BLaER1 (cell line): ENCODE results near the gene ITGBL1.

ENCODE experiments used
- H3K27ac ChIP-seq: shearing (Covaris generic); formaldehyde crosslinking; 2 replicates; pipeline ENCODE4 v1.8.1; 2022
- H3K27me3 ChIP-seq: shearing (Covaris generic); formaldehyde crosslinking; 2 replicates; pipeline ENCODE4 v1.8.1; 2022
- H3K36me3 ChIP-seq: shearing (Covaris generic); formaldehyde crosslinking; 2 replicates; pipeline ENCODE4 v1.8.1; 2022
- H3K4me1 ChIP-seq: shearing (Covaris generic); formaldehyde crosslinking; 2 replicates; pipeline ENCODE4 v1.8.1; 2022
- H3K4me2 ChIP-seq: shearing (Covaris generic); formaldehyde crosslinking; 2 replicates; pipeline ENCODE4 v1.8.1; 2022
- H3K4me3 ChIP-seq: shearing (Covaris generic); formaldehyde crosslinking; 2 replicates; pipeline ENCODE4 v1.8.1; 2022
- H3K9ac ChIP-seq: shearing (Covaris generic); formaldehyde crosslinking; 2 replicates; pipeline ENCODE4 v1.8.1; 2022
- H3K9me3 ChIP-seq: shearing (Covaris generic); formaldehyde crosslinking; 2 replicates; pipeline ENCODE4 v1.8.1; 2022
- H4K20me1 ChIP-seq: shearing (Covaris generic); formaldehyde crosslinking; 2 replicates; pipeline ENCODE4 v1.8.1; 2022
- Cebpa-rat ChIP-seq: shearing (Covaris generic); IDR thresholded peaks from 2 replicates; pipeline ENCODE4 v1.8.1; 2022

Gene ITGBL1

DNA sequence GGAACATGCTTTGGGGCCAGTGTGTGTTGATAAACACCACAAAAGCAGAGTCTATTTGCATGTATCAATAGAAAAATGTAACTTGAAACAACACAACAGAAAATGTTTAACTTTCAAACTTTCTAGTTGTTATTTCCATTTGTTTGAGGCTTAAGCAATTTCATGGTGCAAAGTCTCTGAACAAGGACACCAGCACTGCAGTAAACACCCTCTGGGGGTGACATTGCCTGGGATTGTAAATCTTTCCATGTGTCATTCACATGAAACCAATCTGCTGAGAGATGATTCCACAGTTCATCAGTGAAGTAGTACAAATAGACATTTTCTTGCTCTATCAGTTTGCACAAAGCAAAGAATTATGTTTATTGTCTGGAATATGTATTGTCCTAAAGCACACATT, 124.5 kb downstream of the ITGBL1 start:
- H3K4me3 ChIP-seq, result no peak overlapping the region
- H3K36me3 ChIP-seq, result no peaks in the 10 kb centered on the region
- H4K20me1 ChIP-seq, result no peaks in the 10 kb centered on the region
- H3K27ac ChIP-seq, result no peak overlapping the region
- TF ChIP-seq Cebpa-rat, result no peak
- no peak overlapping the region for H3K9ac ChIP-seq
- H3K4me1 ChIP-seq, result no peaks in the 10 kb centered on the region
- no peaks in the 10 kb centered on the region for H3K9me3 ChIP-seq
- no peak overlapping the region for H3K4me2 ChIP-seq
- H3K27me3 ChIP-seq, result no peaks in the 10 kb centered on the region

DNA sequence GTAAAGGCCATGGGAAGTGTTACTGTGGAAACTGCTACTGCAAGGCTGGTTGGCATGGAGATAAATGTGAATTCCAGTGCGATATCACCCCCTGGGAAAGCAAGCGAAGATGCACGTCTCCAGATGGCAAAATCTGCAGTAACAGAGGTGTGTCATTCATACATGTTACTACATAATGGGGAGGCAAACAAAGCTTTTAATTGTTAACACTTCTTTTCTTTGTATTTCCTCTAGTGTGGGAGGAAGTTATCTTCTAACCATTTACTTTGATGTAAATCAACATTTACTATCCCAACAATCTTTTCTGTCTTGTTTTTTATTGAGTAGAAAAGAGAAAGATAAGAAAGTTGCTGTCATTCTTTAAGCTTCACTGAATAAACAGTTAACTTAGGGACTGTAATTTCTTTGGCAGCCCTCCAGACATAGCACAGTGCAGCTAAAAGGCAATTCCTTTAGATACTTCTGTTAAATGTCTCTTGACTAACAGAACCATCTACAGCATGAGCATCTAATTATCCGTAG, 126.9 kb downstream of the ITGBL1 start:
- no peaks in the 10 kb centered on the region for H3K4me1 ChIP-seq
- no peak overlapping the region for H3K4me3 ChIP-seq
- TF ChIP-seq Cebpa-rat, result no peak
- H3K4me2 ChIP-seq, result no peak overlapping the region
- H3K27me3 ChIP-seq, result no peaks in the 10 kb centered on the region
- H3K9ac ChIP-seq, result no peak overlapping the region
- no peaks in the 10 kb centered on the region for H3K36me3 ChIP-seq
- no peaks in the 10 kb centered on the region for H4K20me1 ChIP-seq
- H3K9me3 ChIP-seq, result no peaks in the 10 kb centered on the region
- no peak overlapping the region for H3K27ac ChIP-seq

DNA sequence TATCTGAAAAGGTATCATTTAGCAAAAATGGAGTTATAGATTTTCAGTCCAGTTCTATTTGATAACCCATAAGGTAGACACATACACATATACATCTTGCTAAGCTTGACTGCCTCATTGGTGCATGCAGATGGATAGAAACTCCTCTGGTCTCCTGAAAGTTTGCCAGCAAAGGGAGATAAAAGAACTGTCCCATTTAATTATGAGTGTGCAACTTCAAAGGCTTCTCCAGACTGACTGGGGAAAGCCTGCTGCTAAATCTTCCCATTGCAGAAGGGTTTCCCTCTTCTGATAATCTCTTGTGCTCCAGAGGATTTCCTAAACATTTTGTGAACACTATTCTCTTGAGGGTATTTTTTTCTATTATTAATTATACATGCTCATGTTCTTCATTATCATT, 131.9 kb downstream of the ITGBL1 start:
- no peaks in the 10 kb centered on the region for H4K20me1 ChIP-seq
- no peak overlapping the region for H3K4me2 ChIP-seq
- no peaks in the 10 kb centered on the region for H3K4me1 ChIP-seq
- TF ChIP-seq Cebpa-rat, result no peak
- no peaks in the 10 kb centered on the region for H3K27me3 ChIP-seq
- no peaks in the 10 kb centered on the region for H3K9me3 ChIP-seq
- H3K27ac ChIP-seq, result no peak overlapping the region
- H3K4me3 ChIP-seq, result no peak overlapping the region
- H3K9ac ChIP-seq, result no peak overlapping the region
- H3K36me3 ChIP-seq, result no peaks in the 10 kb centered on the region

DNA sequence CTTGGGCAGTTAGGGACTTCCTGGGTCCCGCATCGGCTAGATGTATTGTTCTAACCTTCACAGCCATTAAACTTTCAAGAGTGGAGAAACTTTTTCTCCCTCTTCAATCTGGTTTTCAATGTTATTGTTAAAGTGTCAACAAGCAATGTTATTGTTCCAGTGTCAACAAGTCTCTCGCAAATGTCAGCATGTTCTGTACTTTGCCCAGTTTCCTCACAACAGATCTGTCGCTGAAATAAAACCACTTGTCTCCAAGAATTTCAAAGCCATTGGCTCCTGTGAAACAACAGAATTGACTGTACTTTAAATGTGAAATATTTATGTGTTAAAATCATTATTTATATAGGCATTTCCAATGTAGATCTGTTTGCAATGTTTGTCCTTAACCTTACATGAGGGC, 138.0 kb downstream of the ITGBL1 start:
- Histone ChIP-seq H3K36me3 (no peaks in the 10 kb centered on the region), H3K27ac (no peak overlapping the region), H3K9ac (no peak overlapping the region), H4K20me1 (no peaks in the 10 kb centered on the region), H3K27me3 (no peaks in the 10 kb centered on the region), H3K9me3 (no peaks in the 10 kb centered on the region), H3K4me1 (no peaks in the 10 kb centered on the region), H3K4me3 (no peak overlapping the region), H3K4me2 (no peak overlapping the region)
- TF ChIP-seq Cebpa-rat, result no peak

DNA sequence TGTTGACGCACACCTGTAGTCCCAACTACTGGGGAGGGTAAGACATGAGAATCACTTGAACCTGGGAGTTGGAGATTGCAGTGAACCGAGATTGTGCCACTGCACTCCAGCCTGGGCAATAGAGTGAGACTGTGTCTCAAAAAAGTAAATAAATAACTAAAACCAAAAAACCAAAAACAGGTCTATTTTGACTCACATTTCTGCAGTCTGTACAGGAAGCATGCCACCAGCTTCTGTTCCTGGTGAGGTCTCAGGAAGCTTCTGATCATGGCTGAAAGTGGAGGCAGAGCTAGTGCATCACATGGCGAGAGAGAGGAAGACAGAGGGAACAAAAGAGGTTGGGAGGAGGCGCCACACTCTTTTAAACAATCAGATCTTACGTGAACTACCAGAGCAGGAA, 142.5 kb downstream of the ITGBL1 start:
- H3K9me3 ChIP-seq, result no peaks in the 10 kb centered on the region
- H3K9ac ChIP-seq, result no peak overlapping the region
- H3K36me3 ChIP-seq, result no peaks in the 10 kb centered on the region
- TF ChIP-seq Cebpa-rat, result no peak
- H3K27ac ChIP-seq, result no peak overlapping the region
- no peaks in the 10 kb centered on the region for H4K20me1 ChIP-seq
- no peaks in the 10 kb centered on the region for H3K27me3 ChIP-seq
- no peak overlapping the region for H3K4me2 ChIP-seq
- H3K4me3 ChIP-seq, result no peak overlapping the region
- H3K4me1 ChIP-seq, result no peaks in the 10 kb centered on the region

DNA sequence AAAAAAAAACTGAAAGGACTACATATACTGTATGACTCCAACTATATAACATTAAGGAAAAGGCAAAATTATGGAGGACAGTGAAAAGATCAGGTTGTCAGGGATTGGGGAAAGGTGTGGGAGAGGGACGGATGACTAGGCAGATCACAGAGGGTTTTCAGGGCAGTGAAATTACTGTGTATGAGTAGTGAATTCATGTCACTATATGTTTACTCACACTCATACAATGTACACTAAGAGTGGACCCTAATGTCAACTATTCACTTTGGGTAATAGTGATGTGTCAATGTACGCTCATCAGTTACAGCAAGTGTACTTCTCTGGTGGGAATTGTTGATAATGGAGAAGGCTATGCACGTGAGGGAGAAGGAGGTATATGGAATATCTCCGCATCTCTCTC, 144.3 kb downstream of the ITGBL1 start:
- Histone ChIP-seq H3K27me3 (no peaks in the 10 kb centered on the region), H3K9ac (no peak overlapping the region), H3K4me1 (no peaks in the 10 kb centered on the region), H3K4me2 (no peak overlapping the region), H3K27ac (no peak overlapping the region), H3K9me3 (no peaks in the 10 kb centered on the region), H3K4me3 (no peak overlapping the region), H4K20me1 (no peaks in the 10 kb centered on the region), H3K36me3 (no peaks in the 10 kb centered on the region)
- no peak for TF ChIP-seq Cebpa-rat

DNA sequence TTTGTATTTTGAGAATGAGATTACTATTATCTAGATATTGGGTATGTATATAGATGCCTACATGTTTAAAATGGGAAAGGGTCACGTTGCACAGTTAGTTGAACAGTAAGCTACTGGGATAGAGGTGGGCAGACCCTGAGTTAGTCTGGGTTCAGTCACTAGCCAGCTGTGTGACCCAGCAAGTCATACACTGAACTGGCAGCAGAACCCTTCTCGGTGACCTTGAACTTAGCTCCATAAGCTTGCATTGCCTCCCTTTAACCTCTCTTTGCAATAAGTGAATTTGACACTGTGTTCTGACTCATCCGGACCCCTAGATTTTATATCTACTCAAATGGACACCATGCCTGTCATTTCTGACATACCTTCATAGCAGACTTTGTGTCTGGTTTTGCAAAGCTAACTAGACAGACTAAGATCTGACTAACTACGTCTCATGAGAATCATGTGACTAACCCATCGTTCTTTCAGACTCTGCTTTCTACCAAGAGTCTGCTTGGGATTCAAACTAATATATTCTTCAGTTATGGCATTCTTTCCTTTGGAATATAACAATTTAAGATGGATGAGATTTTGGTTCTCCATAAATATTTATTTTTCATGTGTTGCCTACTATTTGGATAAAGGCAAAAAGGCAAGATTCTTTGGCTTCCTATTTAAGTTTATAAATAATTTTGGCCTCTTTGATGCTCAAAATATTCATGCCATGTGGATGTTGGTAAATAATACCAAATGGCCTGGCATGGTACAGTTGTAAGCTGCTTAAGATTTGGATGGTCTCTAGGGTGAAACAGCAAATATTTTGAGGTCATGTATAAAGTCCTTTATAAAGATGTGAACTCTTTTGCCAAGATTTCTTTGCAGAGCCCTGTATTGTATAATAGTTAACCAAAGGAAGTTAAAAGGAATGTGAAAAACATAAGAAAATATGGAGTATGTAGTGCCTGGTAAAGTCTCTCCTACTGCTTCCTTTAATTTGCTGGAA, 159.3 kb downstream of the ITGBL1 start:
- Histone ChIP-seq H3K36me3 (no peaks in the 10 kb centered on the region), H3K4me2 (no peak overlapping the region), H3K27me3 (no peaks in the 10 kb centered on the region), H3K4me3 (no peak overlapping the region), H3K4me1 (no peaks in the 10 kb centered on the region), H4K20me1 (no peaks in the 10 kb centered on the region), H3K27ac (no peak overlapping the region), H3K9me3 (no peaks in the 10 kb centered on the region), H3K9ac (no peak overlapping the region)
- TF ChIP-seq Cebpa-rat, result no peak

DNA sequence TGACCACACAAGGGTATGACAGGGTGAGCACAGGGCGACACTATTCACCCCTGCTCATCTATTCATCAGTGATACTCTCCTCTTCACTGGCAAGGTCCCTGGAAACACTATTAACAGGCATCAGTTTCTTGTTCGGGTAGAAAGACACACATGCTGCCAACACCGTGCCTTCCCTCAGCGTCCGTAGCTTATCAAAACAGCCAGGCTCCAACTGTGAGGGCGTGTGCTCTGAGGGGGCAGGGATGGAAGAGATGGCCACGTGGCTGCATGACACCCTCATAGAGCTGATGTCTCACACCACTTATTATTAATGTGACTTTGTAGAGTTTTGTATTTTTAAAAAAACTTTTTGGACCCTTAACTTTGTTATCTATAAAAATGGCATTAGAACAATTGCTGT, 160.3 kb downstream of the ITGBL1 start:
- H3K4me3 ChIP-seq, result no peak overlapping the region
- TF ChIP-seq Cebpa-rat, result no peak
- H4K20me1 ChIP-seq, result no peaks in the 10 kb centered on the region
- H3K9me3 ChIP-seq, result no peaks in the 10 kb centered on the region
- H3K27me3 ChIP-seq, result no peaks in the 10 kb centered on the region
- no peak overlapping the region for H3K27ac ChIP-seq
- no peak overlapping the region for H3K4me2 ChIP-seq
- no peaks in the 10 kb centered on the region for H3K4me1 ChIP-seq
- no peaks in the 10 kb centered on the region for H3K36me3 ChIP-seq
- no peak overlapping the region for H3K9ac ChIP-seq

DNA sequence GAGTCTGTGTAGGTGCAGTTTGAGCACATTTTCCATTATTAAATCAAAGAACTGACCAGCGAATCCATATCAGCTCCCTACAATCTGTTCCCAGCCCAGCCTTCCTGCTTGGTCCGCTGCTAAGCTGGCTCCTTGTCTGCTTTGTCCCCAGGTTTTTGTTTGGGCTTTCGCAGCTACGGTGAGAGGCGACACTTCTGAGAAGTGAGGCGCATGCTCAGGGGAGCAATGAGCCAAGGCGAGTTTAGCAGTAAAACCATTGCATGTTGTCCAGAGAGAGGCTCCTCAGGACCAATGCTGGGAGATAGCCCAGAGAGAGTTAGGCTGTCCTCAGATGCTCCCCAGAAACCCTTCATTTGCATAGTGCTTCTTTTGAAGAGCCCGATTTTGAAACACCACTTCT, 162.0 kb downstream of the ITGBL1 start:
- Histone ChIP-seq H3K4me2 (no peak overlapping the region), H3K27me3 (no peaks in the 10 kb centered on the region), H3K4me3 (no peak overlapping the region), H3K4me1 (no peaks in the 10 kb centered on the region), H3K36me3 (no peaks in the 10 kb centered on the region), H3K9ac (no peak overlapping the region), H4K20me1 (no peaks in the 10 kb centered on the region), H3K9me3 (no peaks in the 10 kb centered on the region), H3K27ac (no peak overlapping the region)
- TF ChIP-seq Cebpa-rat, result no peak

DNA sequence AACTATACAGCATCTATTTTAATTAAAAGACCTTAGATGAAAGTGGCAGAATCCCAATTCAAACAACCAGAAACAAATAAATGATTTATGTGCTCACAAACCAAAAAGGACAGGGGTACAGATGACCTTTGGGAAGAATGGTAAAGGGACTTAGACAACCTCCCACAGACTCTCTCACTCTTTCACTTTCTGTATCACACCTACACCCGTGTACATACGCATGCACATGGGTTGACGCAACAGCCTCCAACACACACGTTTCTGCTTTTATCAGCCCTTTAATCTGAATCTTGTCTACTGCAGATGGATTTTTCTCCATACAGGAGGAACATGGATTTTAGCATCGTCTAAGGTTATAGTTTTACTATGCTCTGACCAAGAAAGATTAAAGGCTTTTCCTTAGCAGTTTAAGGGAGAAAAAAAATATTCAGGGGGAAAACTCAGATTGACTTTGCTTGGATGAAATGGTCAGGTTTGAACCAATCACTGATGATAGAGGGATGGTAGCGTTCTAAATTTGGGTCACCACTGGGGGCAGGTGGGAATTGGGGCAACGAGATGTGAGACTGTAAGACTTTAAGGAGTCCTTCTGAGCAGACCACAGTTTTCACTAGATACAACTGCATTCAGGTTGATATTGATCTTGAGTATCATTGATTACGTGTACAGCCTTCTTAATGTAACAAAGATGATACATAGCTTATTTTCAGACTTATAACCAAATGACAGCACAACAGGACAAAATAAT, 166.1 kb downstream of the ITGBL1 start:
- Histone ChIP-seq H3K9me3 (no peaks in the 10 kb centered on the region), H3K4me3 (no peak overlapping the region), H3K27ac (no peak overlapping the region), H3K36me3 (no peaks in the 10 kb centered on the region), H3K27me3 (no peaks in the 10 kb centered on the region), H4K20me1 (no peaks in the 10 kb centered on the region), H3K4me2 (no peak overlapping the region), H3K4me1 (peaks cover 5% of the 10 kb centered on the region), H3K9ac (no peak overlapping the region)
- TF ChIP-seq Cebpa-rat, result no peak
